Endothelial cell of umbilical vein (primary cell): ENCODE data around the gene CYP17A1. TPM values are rescaled to one million over a fixed set of nuclear protein-coding genes. Genes with fewer than 3 reads are reported as not detected.

Experiments used
- BruUV-seq: library from RNA; stranded (reverse); fragments of 400-500 nt; replicated peaks from 2 replicates; lab custom pipeline; 2021; lab: Mats Ljungman, UMichigan
- CTCF ChIA-PET: fragments of 300-600, 350-600 bp; sonication (Branson Sonifier 250); formaldehyde crosslinking; loops from one replicate; lab custom pipeline; 2021; ENCODE audit warnings: antibody characterized with exemption, inconsistent platforms; lab: Charles Lee
- POLR2A ChIA-PET: fragments of 300-600, 350-600 bp; sonication (Branson Sonifier 250); formaldehyde crosslinking; loops from one replicate; lab custom pipeline; 2021; ENCODE audit warnings: antibody characterized with exemption, inconsistent platforms; lab: Charles Lee
- DNase-seq: peaks from one replicate; pipeline ENCODE4 v3.0.0-alpha.2; 2011; ENCODE audit warnings: low read depth, low spot score
- FAIRE-seq: peaks from 2 replicates; lab custom pipeline; 2011; peaks lifted over from hg19 to GRCh38; lab: Jason Lieb, UNC
- H2AFZ ChIP-seq: 2 replicates; pipeline ENCODE4 v1.6.0; 2012; ENCODE audit warnings: low read depth, low read length, control low read depth, inconsistent platforms
- H3K27ac ChIP-seq: 2 replicates; pipeline ENCODE4 v1.5.1; 2011; ENCODE audit warnings: low read depth, mild to moderate bottlenecking, control low read depth, low read length, moderate library complexity; ENCODE audit not compliant: insufficient read depth
- H3K27me3 ChIP-seq, 2 experiments: 2 replicates each; pipeline versions ENCODE4 v1.6.0 to v1.6.1; 2011; ENCODE audit warnings: low read length in 2 of 2, mixed read lengths in 1 of 2; ENCODE audit not compliant: control insufficient read depth in 2 of 2, insufficient read depth in 2 of 2
- H3K36me3 ChIP-seq, 2 experiments: 2 replicates in 1 of 2; 3 replicates in 1 of 2; pipeline ENCODE4 v1.5.1; 2011; ENCODE audit warnings: low read length in 2 of 2, mild to moderate bottlenecking in 1 of 2, moderate library complexity in 1 of 2; ENCODE audit not compliant: control insufficient read depth in 2 of 2, insufficient read depth in 2 of 2; ENCODE audit errors: extremely low read depth in 1 of 2
- H3K4me1 ChIP-seq: 3 replicates; pipeline ENCODE4 v1.5.1; 2011; ENCODE audit warnings: mild to moderate bottlenecking, low read length; ENCODE audit not compliant: control insufficient read depth, insufficient read depth; ENCODE audit errors: extremely low read depth
- H3K4me2 ChIP-seq: 2 replicates; pipeline ENCODE4 v1.6.1; 2011; ENCODE audit warnings: low read length, control low read depth, mixed read lengths; ENCODE audit not compliant: insufficient read depth
- H3K4me3 ChIP-seq, 3 experiments: fragments of 200-600 bp in 1 of 3; sonication (generic), shearing (Covaris generic) in 1 of 3; replicated peaks in 1 of 3; 2 replicates each; pipeline ENCODE4 v1.5.1; 2011 to 2016; ENCODE audit warnings: control low read depth in 3 of 3, low read length in 3 of 3, mild to moderate bottlenecking in 2 of 3, inconsistent platforms in 1 of 3, low read depth in 1 of 3, moderate library complexity in 1 of 3; ENCODE audit not compliant: insufficient read depth in 1 of 3
- H3K79me2 ChIP-seq: 2 replicates; pipeline ENCODE4 v1.6.0; 2012; ENCODE audit warnings: low read length, inconsistent platforms; ENCODE audit not compliant: control insufficient read depth, insufficient read depth
- H3K9ac ChIP-seq: replicated peaks from 2 replicates; pipeline ENCODE3; 2011; ENCODE audit warnings: low read length, control low read depth; ENCODE audit not compliant: insufficient read depth; ENCODE audit errors: extremely low read depth
- H3K9me1 ChIP-seq: replicated peaks from 3 replicates; pipeline ENCODE4 v1.6.0; 2011; ENCODE audit warnings: mild to moderate bottlenecking, low read length; ENCODE audit not compliant: control insufficient read depth, insufficient read depth; ENCODE audit errors: extremely low read depth
- H3K9me3 ChIP-seq: replicated peaks from 2 replicates; pipeline ENCODE4 v1.5.1; 2012; ENCODE audit warnings: low read length, inconsistent platforms; ENCODE audit not compliant: control insufficient read depth, insufficient read depth
- H4K20me1 ChIP-seq: replicated peaks from 2 replicates; pipeline ENCODE3; 2011; ENCODE audit warnings: mild to moderate bottlenecking, low read length; ENCODE audit not compliant: control insufficient read depth, insufficient read depth; ENCODE audit errors: extremely low read depth
- CTCF ChIP-seq, 2 donors: IDR thresholded peaks; 1 replicate in 1 of 2; 2 replicates in 1 of 2; pipeline ENCODE4 v1.5.1; 2011; ENCODE audit warnings: low read length in 2 of 2, mild to moderate bottlenecking in 2 of 2, moderate library complexity in 2 of 2, control low read depth in 1 of 2, inconsistent platforms in 1 of 2, low read depth in 1 of 2; ENCODE audit not compliant: insufficient read depth in 1 of 2; ENCODE audit errors: extremely low read depth in 1 of 2
- JUN ChIP-seq: IDR thresholded peaks from 2 replicates; pipeline ENCODE4 v1.6.1; 2011; ENCODE audit warnings: borderline replicate concordance, low read depth; ENCODE audit not compliant: insufficient read length, insufficient read depth
- MAX ChIP-seq: IDR thresholded peaks from 2 replicates; pipeline ENCODE4 v1.6.1; 2011; ENCODE audit not compliant: insufficient read depth, insufficient read length
- POLR2A ChIP-seq: IDR thresholded peaks from 2 replicates; pipeline ENCODE4 v1.6.1; 2012; ENCODE audit warnings: low read depth, mild to moderate bottlenecking, control low read depth, low read length
- POLR2AphosphoS5 ChIP-seq: IDR thresholded peaks from 2 replicates; pipeline ENCODE4 v1.6.1; 2012; ENCODE audit warnings: low read depth, mild to moderate bottlenecking, control low read depth, low read length, moderate library complexity; ENCODE audit not compliant: insufficient read depth
- dilution Hi-C: fragments of 300-500 bp; cut with MboI; formaldehyde crosslinking; loops from one replicate; pipeline ENCODE4 v1.15.0; 2019; ENCODE audit warnings: low sequenced_read_pairs; ENCODE audit not compliant: extremely low pct_ligation_motif_present
- intact Hi-C: fragments of 100-400 bp; cut with micrococcal nuclease; formaldehyde crosslinking; loops from one replicate; pipeline ENCODE4 v1.10.0; 2022
- polyA plus RNA-seq, 4 experiments: library from polyadenylated mRNA; depleted of rRNA in 3 of 4; stranded (reverse) in 3 of 4; unstranded in 1 of 4; fragments of >200 nt; gene quantifications; 2 replicates each; pipeline versions ENCODE4 v1.2.1 to v1.2.3, GENCODE V29; 2011 to 2012; ENCODE audit warnings: missing spikeins in 1 of 4
- total RNA-seq: library from RNA; stranded (reverse); gene quantifications from 2 replicates; pipeline ENCODE4 v1.2.3, GENCODE V29; 2021

CYP17A1 gene
- total and polyA plus RNA-seq, 2 donors (not counting 3 experiments of a cell fraction or from before 2014, with no cell fraction given): not detected

- CTCF ChIA-PET: interaction anchor here (1.8 to 2.4 kb wide), 2 partner anchors 14 to 65 kb away, joined by 5 to 14 read pairs; no protein-coding TSS in a partner anchor
- H3K4me3 ChIP-seq: no peak overlapping the region
- dilution Hi-C loops: no loop called here
- no peak overlapping the region for H2AFZ ChIP-seq
- BruUV-seq: no TSS peak
- H3K9me3 ChIP-seq: no peaks in the 10 kb centered on the region
- POLR2A ChIA-PET: interaction anchor here (0.6 to 2.1 kb wide), 2 partner anchors 40 to 138 kb away, joined by 5 to 6 read pairs; no protein-coding TSS in a partner anchor
- no peak overlapping the region for H3K4me2 ChIP-seq
- H3K27ac ChIP-seq: peak overlapping the region; percentile 99
- H3K27me3 ChIP-seq: no peaks in the 10 kb centered on the region
- peaks cover 0 to 17% of the 10 kb centered on the region in 2 experiments for H3K36me3 ChIP-seq
- H3K9me1 ChIP-seq: no peaks in the 10 kb centered on the region
- DNase-seq (no peak), FAIRE-seq (no peak)
- TF ChIP-seq POLR2A (peak; percentile 4), MAX (no peak)
- H3K4me1 ChIP-seq: peaks cover 40% of the 10 kb centered on the region
- H3K9ac ChIP-seq: no peak overlapping the region
- H4K20me1 ChIP-seq: no peaks in the 10 kb centered on the region
- H3K79me2 ChIP-seq: no peaks in the 10 kb centered on the region
- intact Hi-C loops: no loop called here
Measured at GRCh38 chr10:102817175-102817574, 20.0 kb downstream of the CYP17A1 start.

- no peaks in the 10 kb centered on the region for H3K27me3 ChIP-seq
- H2AFZ ChIP-seq: no peak overlapping the region
- peaks cover 42% of the 10 kb centered on the region for H3K4me1 ChIP-seq
- intact Hi-C loops (loop anchor here (1.0 kb wide), 2 partner anchors 34 to 73 kb away; partner anchors contain the start of gene WBP1L), dilution Hi-C loops (no loop called here)
- H3K9ac ChIP-seq: peak overlapping the region; percentile 90
- H3K27ac ChIP-seq: peak overlapping the region; percentile 99
- no peaks in the 10 kb centered on the region for H3K9me3 ChIP-seq
- H3K79me2 ChIP-seq: no peaks in the 10 kb centered on the region
- H4K20me1 ChIP-seq: no peaks in the 10 kb centered on the region
- DNase-seq (peak; percentile 92), FAIRE-seq (peak; percentile 97)
- H3K36me3 ChIP-seq: peaks cover 0 to 23% of the 10 kb centered on the region in 2 experiments
- CTCF ChIA-PET: interaction anchor here (1.0 to 2.4 kb wide), 10 partner anchors 13 to 102 kb away, joined by 3 to 14 read pairs (median 6); partner anchors contain the start of genes ARL3 and SFXN2
- no peaks in the 10 kb centered on the region for H3K9me1 ChIP-seq
- TF ChIP-seq CTCF (IDR thresholded peaks at IDR 0.05; ENCODE audit: extremely low read depth in 1 of 2, insufficient read depth in 1 of 2, low read depth in 1 of 2, low read length in 2 of 2): no peak
- TF ChIP-seq POLR2AphosphoS5: peak; percentile 21
- TF ChIP-seq JUN: peak; percentile 73
- peak overlapping the region; percentile 53 for H3K4me2 ChIP-seq
- H3K4me3 ChIP-seq: no peak overlapping the region
- POLR2A ChIA-PET: interaction anchor here (2.1 kb wide), 1 partner anchor 39 kb away, joined by 5 read pairs; no protein-coding TSS in a partner anchor
- BruUV-seq: TSS peak; percentile 96
Measured at GRCh38 chr10:102815790-102816549, 21.2 kb downstream of the CYP17A1 start.
